Activated CD4-positive, alpha-beta T cell treated with anti-CD3 and anti-CD28 coated beads, Interleukin-2, amount 50 U/mL, for 1 hour (primary cell): Measurements from ENCODE around the gene ARHGAP6.
"Not testable (repeated sequence)": the region's sequence is repeated elsewhere in the genome, so short reads cannot be mapped to it uniquely, and the experiment has no call there.

ENCODE experiments used
- DNase-seq: peaks from one replicate; pipeline ENCODE4 v3.0.0-alpha.2; 2020

The ARHGAP6 gene

DNA sequence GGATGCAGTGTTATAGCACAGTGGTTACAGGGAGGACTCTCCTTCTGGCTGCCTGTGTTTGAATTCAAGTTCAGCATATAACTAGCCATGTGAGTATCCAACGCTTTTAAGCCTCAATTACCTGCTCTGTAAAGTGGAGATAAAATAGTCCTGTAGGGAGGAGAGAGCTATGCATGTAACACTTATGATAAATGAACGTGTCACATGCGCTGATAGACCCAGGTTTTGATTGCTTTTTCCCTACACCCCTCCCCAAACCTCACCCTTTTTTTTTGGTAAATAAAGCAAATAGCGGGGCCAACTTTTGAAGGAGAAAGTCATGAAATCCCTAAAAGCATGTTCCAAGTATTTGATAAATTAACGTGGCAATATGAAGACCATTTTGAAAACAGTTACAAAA, 392.9 kb downstream of the ARHGAP6 start:
- DNase-seq, result no peak

DNA sequence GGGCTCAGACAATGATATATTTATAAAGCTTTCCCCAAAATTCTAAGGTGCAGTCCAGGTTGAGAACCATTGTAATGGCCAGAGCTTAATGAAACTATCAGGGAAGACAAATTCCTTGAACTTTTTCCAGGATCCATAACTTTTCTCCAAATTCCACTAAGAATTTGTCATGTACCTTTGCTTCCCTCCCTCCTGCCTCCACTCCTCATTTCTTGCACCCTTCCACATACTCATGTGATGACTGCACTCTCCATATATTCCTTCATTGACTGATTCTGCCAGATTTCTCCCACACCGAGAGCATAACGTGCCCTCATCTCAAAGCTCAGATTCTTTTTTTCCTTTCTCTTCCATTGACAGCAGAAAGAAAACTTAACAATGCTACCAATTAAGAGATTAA, 393.4 kb downstream of the ARHGAP6 start:
- DNase-seq, result no peak

DNA sequence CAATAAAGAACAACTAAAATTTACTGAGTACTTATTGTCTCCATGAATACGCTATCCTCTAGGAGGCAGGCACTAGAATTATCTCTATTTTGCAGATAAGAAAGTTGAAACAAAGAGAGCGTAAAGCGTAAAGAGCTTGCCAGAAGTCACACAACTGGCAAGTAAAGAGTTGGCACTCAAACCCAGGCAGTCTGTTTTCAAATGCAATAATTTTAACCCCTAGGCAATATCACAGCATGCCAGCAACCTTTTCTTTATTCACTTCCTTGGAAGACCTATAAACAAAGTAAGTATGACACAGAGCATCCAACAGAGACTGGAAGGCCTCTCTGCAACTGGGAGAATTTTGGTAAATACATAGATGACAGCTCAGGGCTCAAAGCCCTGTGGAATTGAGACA, 395.7 kb downstream of the ARHGAP6 start:
- no peak for DNase-seq

DNA sequence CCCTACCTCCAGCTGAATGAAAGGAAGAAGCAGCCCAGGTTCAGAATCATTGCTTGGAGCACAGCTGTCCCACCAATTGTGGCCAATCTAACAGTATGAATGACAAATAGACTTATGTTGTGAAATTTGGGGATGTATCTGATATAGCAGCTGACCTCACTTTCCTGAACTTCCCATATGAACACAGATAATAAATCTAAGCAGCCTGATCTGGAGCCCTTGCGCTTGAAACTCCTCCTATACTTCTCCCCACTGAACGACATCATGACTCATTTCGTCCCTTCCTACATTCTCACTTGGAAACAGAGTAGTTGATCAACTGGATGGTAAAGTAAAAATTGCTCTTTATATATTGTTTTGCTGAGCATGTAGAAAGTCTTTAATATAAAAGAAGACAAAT, 396.7 kb downstream of the ARHGAP6 start:
- no peak for DNase-seq

DNA sequence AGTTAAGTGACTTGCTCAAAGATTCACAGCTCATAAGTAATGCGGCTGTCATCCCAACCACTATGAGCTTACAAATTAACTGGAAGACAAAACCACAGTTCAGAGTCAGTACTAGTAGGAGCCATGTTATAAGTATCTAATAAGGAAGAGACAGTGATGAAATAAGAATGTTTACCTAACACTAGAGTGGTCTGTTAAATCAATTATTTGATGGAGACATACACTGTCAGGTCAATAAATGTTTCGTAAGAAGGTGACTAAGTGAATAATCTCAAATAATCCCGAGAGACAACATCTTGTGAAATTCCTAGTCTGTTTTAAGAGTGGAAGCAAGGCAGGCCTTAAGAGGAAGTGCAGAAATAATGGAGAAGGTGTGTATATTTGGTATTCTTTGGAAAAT, 398.3 kb downstream of the ARHGAP6 start:
- no peak for DNase-seq

DNA sequence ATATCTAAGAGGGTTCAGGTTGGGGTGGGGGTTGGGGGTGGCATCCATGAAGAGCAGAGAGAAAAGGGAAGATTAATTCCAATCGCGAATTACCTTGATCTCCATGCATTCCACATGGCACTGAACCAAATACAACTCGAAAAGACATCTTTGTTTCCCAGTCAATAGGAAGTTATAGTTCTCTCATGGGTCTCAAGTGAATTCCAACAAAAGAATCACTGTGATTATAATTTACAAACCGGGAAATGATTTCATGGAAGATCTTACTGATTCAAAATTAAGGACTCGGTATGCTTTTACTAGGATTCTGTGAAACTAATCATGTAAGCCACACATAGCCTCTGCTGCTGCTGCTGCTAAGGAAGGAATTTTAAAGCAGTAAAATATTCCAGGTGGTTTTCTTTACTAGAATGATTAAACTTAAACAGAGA, 399.1 kb downstream of the ARHGAP6 start:
- no peak for DNase-seq

DNA sequence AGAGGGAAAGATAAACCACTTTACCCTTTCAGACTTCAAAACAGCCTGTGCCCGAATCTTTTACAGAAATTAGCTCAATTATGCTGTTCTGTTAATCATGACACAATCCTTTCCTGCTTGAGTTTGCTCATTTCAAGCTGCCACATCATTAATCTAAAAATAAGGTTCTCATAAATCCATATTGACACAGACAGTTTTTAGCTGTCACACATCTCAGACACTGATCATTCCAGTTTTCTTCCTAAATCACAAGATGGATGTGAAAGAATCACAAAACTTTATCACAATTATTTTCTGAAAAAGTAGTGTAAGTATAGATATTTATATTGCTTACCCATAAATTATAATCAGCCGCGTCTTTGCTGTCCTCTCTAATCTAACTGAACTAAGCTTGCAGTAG, 400.4 kb downstream of the ARHGAP6 start:
- DNase-seq, result no peak

DNA sequence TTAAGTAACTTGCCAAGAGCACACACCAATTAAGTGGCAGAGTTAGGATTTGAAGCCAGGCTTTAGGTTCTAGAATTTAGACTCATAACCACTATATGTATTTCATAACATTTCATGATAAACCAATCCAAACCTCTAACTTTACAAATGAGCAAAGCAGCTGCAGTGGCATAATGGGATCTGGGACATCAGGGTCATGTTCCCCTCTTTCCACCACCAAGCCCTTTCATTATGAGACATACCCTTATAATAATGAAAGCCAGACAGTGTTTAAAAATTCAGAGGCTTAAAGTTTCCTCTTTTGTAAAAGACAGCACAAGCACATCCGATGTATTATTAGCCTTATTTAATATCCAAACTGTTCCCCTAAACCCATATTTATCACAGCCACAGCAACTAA, 400.8 kb downstream of the ARHGAP6 start:
- no peak for DNase-seq

DNA sequence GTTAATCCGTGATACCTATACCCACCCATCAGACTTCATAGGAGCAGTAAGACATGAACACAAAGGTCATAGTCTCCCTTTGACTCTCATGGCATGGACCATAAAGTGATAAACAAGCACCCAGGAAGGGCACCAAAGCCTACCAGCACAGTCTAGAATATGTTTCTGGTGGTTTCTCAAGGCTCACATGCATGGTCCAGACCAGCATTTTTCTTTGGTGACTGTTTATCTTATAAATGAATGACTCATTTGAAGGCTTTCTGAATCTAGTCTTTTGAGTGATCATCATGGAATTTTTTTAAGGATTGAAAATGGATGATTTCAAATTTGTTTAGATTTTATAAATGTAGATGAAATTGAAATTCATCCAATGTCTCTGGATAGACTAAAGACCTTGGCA, 404.5 kb downstream of the ARHGAP6 start:
- no peak for DNase-seq

DNA sequence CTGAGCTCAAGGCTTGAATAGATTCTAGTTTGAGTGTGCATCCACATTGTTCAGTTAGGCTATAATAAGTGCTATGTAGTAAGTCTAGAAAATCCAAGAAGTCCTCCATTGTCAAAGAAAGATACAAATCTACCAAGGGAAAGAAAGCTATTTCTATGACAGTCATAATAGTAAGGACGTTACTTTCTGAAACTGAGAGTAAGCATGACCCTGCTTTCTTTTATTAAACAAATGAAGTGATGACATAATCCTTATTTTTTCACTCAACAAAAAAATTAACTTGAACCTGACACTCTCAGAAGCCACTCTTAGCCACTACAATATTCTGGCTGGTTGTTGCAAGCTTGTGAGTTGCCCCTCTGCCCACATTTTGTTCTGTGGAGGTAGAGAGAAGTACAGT, 406.3 kb downstream of the ARHGAP6 start:
- DNase-seq, result no peak

DNA sequence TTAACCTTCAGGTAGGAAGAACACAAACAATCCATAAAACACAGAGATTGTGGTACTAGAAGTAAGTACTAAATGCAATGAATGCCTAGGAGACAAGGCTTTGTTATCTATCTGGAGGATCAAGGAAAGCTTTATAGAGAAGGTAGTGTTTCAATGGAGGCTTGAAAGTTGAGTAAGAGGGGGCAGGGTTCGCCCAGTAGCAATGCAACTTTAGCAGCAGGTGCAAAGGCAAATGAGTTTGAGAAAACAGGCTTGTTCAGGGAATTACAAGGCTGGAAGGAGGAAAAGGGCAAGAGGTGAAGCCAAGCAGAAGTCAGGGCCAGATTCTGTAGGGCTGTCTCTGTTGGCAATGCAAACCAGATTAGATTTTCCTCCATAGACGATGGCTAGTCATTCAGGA, 408.0 kb downstream of the ARHGAP6 start:
- DNase-seq, result no peak

DNA sequence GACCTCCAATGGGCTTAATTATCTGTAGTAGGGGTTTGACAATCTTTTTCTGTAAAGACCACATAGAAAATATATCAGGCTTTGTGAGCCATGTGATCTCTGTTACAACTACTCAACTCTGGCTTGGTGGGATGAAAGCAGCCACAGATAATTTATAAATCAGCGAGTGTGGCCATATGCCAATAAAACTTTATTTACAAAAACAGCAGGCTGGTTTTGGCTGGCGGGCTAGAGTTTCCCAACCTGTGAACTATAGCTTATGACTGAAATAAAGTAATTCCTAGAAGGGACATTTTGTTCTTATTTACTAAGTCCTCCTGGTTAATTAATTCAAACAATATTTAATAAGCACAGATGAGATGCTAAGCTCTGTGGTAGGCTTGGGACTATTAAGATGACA, 408.4 kb downstream of the ARHGAP6 start:
- no peak for DNase-seq

DNA sequence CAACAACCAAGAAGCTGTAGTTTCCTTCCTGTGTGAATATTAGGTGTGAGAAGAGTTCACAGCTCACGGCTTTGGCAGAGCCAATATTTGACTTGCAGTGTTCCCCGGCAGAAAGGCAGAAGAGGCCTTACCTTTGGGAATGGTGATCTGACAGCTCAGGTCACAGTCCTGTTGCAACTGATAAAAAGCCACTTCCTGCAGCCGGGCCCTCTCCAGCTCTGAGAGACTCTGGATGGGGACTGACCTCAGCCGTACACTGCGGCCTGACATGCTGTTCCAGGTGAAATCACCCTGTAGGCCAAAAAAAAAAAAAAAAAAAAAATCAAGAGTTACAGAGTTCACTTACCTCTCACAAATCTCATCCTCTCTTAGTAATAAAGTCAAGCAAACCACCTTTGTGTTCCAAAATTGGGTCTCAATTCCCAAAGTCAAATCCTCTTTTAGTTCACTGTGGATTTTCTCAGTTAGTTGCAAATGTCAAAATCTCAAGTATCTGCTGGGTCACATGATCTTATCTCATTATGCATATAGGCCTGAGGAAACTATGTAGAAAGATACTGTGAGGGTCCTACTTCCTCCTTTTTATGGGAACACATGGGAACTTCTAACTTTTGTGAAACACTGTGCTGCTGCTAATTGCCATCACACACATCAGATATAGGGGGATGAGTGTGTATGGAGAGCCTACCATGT, 411.2 kb downstream of the ARHGAP6 start:
- no peak for DNase-seq

DNA sequence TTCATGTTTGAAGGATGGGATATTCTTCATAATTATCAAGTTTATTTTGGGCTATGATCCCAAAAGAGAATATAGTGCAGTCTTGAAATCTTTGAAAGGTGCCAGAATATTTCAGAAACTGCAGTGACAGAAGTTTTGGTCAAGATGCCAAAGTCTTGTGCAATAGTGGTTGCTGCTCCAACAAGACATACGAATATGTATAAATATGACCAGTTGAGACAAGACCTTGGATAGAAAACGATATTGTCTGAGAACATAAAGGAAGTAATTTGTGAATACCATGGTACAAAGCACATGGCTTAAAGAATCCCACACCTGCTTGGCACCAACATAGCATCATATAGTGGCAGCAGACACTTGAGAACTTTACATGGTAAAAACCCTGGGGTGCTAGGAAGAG, 421.1 kb downstream of the ARHGAP6 start:
- DNase-seq, result no peak

DNA sequence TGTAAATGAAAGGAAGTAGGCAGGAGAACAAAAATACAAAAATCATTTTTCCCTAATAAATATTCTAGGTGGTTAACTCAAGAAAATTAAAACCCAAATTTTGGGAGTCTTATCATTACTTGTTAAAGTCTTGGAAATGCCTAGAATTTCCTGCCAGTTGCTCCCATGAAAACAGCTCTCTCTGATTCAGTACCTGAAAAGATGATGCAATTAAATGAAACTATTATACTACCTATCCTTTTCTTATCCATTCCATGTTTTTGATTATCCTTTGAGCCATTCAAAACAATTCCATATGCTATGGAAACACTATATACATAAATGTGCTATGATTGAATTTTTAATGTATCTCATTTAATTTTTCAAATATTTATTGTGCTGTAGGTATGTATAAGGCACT, 423.0 kb downstream of the ARHGAP6 start:
- DNase-seq, result no peak

DNA sequence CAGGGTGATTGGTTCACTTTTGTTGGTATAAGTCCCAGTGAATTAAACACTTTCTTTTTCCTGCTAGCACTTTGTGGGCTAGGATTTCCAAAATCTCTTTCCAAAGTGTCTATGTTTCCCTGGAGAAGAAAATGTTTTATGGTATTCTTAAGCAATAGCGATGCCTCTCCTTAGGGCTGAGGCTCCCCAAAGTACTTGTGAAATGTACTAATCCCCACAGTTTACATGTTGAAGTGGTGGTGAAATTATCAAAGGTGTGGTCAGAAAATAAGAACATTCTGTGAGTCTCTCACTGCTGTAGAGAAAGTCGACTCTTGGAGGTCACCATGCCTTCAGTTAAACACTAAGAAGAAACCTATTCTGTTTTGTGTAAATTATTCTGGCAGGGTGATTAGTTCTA, 424.0 kb downstream of the ARHGAP6 start:
- DNase-seq, result no peak

DNA sequence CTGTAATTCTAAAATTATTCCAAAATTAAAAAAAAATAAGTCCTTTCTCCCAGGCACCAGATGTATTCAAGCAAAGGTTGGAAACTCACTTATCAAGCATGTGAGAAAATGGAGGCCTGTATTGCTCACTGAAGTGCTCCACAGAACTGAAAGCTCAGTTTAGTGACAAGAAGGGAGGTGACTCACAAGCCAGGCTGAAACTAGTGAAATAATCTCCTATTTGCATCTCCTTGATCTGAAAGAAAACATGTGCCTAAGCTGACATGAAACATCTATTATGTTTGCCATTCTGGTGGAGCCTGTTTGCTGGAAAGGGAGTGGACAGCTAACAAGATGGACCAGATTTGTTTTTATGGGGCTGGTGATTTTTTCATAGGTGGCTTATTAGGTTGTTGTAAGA, 426.5 kb downstream of the ARHGAP6 start:
- no peak for DNase-seq

DNA sequence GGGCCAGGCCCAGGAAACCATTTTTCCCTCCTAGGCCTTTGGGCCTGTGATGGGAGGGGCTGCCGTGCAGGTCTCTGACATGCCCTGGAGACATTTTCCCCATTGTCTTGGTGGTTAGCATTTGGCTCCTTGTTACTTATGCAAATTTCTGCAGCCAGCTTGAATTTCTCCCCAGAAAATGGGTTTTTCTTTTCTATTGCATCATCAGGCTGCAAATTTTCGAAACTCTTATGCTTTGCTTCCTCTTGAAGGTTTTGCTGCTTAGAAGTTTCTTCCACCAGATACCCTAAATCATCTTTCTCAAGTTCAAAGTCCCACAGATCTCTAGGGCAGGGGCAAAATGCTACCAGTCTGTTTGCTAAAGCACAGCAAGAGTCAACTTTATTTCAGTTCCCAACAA, 430.3 kb downstream of the ARHGAP6 start:
- DNase-seq, result not testable (repeated sequence)

DNA sequence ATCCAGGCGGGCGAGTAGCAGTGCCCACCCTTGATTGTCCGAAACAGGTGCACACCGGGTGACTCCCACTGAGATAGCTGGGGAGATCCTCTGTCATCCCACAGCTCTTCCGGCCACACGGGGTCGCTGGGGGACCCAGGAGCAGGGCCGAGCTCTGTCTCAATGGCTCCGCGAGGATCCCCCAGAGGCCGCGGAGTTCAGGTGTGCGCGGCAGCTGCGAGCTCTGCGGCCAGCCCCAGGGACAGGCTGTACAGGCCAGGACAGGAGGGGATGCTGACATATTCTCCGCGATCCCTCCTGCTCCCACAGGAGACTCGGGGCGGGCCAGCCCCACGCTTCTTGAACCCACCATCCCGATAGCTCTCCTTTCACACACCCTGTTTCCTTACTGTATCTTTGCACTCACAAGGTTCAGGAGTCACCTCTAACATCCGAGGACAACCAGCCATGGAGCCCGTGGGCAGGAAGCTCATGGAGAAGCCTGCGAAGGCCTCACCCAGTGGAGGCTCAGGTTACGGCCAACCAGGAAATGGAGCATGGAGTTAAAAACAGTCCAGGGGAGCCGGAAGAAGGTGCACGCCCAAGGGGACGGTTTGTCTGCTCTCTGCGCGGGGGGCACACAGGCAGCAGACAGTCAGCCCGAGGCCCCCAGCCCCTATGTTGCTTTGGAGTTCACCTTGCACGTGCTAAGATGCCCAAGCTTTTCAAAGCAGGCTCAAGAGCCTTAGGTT, 450.4 kb downstream of the ARHGAP6 start:
- DNase-seq, result no peak

DNA sequence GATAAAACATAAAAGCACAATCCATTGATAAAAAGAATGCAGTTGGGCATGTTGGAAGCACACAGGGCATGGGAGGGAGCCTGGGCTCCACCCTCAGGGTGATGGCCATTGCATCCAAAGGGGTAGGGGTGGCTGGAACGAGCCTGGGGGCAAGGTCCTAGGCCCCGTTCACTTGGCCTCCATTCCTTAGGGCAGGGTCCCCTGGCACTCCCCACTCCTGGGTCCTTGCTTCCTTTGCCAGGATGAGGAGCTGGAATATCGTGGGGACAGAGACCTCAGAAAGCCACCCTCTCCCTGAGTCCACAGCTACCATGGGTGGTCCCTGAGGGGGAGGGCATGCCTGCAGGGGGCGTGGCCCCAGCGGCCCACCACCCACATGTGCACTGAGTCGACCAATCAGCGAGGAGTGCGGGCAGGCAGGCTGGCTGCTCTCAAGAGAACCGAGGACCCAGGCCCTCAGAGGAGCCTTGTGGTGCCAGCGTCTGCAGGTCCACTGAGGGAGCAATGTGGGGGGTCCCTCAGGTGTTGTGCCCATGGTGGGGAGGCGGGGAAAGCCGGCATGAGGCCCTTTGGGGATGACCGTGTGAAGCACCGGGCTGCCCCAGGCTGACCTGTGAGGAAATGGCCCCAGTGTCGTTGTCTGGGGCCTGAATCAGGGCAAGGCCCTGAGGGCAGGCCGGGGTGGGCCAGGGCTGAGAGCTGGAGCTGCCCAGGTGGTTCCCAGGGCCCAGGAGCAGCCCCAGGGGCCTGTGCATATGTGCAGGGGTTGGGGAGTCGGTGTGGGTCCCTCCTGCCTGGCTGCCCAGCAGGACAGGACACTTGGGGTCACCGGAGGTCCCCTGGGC, 451.2 kb downstream of the ARHGAP6 start:
- no peak for DNase-seq

DNA sequence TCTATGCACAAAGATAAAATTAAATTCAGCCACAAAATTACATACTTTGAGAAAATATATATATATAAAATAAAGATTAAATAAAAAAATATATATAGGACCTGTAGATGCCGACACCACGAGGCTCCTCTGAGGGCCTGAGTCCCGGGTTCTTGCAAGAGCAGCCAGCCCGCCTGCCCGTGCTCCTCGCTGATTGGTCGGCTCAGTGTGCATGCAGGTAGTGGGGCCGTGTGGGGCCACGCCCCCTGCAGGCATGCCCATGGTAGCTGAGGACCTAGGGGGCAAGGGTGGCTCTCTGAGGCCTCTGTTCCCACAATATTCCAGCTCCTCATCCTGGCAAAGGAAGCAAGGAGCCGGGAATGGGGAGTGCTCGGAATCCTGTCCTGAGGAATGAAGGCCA, 453.0 kb downstream of the ARHGAP6 start:
- no peak for DNase-seq

DNA sequence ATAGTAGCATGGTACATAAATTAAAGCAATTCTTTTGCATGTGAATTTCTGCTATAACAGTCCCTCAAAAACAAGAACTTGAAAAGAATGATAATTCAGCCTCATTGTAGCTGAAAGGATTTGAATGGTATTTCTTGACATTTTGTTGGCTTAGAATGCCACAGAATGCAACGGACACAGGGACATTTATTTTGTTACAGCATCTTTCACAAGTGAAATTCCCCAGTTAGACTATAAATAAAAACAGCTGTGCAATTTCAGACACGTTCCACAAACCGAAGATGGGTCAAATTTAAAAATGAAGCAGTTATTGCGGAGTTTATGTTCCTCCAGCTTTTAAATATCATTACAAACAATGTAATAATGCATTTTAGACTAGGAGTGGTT, 455.3 kb downstream of the ARHGAP6 start:
- no peak for DNase-seq

DNA sequence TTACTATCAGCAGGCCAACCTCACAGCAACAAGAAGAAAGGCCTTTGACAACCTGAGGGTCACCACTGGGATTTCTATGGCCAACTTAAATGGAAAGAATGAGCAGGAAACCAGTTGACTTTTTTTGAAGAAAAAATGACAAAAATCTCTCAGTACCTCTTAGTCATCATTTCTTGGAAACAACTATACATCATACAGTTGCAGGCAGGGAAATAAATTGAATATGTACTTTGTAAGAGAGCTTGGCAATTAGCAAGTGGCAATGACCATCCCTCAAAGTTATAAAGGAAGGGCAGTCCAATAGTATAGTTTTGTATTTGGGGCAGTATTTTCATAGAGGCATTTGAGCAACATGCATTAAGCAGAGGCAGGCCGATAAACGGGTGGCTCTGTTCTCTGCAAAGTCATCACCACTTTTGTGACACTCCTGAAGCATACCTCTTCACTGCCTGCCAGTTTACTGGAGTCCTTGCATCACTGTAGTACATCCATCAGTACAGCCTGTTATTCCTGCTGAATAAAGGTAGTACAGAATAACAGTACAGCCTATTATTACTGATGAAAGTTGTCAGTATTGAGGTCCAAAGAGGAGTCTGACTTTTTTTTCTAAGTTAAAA, 455.8 kb downstream of the ARHGAP6 start:
- no peak for DNase-seq

DNA sequence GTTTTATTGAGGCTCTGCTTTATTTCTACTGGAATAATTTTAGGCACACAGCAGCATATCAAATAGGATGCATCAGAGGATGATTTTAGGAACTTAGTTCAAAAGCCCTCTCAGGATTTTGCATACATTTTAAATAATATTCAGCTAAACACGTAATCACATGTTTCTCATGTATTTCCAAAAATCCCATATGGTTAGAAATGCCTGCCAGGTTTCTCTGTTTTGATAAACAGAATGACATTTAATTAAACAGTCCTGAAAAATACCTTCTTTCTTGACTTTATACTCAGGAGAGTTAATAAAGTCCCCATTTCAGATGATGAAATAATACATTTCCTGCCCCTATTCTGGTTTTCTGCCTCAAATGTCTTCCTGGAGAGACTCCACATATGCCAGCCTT, 459.0 kb downstream of the ARHGAP6 start:
- DNase-seq, result no peak
